Heart left ventricle (tissue), 13 donors: Measurements from ENCODE around the gene GPATCH3.

ENCODE experiments used
- CTCF ChIP-seq, 12 donors: fragments of 200-600 bp; sonication (generic) in 4 of 12; IDR thresholded peaks; one replicate each; pipeline versions ENCODE4 v1.5.0 to v1.8.0; 2018 to 2022; ENCODE audit warnings: antibody characterized with exemption in 12 of 12, mild to moderate bottlenecking in 5 of 12
- POLR2A ChIP-seq, 2 donors: fragments of 450-650 bp; IDR thresholded peaks; one replicate each; pipeline ENCODE4 v1.6.1; 2017; ENCODE audit warnings: antibody characterized with exemption in 2 of 2, mild to moderate bottlenecking in 2 of 2, moderate library complexity in 2 of 2
- donor health status: ischemic (EF 13 %, LVEDD 7.1; RV severe dilation, severe dysfunction).
- donor health status: DM: no; HTN: yes; CAD: no.
- donor health status: DM: no; HTN: no; CAD: no.
- donor health status: ischemic (EF 25% LVEDD 6.9; RV normal size, moderate dysfunction).
- donor health status: ischemic (EF 25% LVEDD 5.7; RV mildly dilated, moderate dysfunction).
- donor health status: ischemic (EF 35%, LVEDD 5.7; RV mildly dilated, moderate dysfunction).
- donor health status: nonischemic (EF 11% LVEDD 7.7; RV severe dilation, severe dysfunction).
- donor health status: DM: yes; HTN: yes; CAD: no.
- donor health status: PGD.
- donor health status: ischemic (EF 29% LVEDD 5.4; RV normal size, mild dysfunction).
- donor health status: nonischemic (EF 23%, LVEDD 6.1; RV moderate dilation, normal function).

- peak in 1 of 2 donors; percentile 74 for TF ChIP-seq POLR2A (IDR thresholded peaks at IDR 0.05)
- TF ChIP-seq CTCF (IDR thresholded peaks at IDR 0.05), result peak in 2 of 12 donors; percentile 4 to 8
These were observed 35.4 kb downstream of the GPATCH3 start for GRCh38 chr1:26864610-26865480.
